Thyroid gland (tissue), 4 donors: ENCODE results near the gene MRFAP1L1.

ENCODE experiments used
- CTCF ChIP-seq, 6 experiments: fragments of 200-600 bp in 3 of 6; fragments of 450-650 bp in 3 of 6; sonication (generic) in 3 of 6; IDR thresholded peaks; one replicate each; pipeline ENCODE4 v1.5.1; 2016 to 2019; ENCODE audit warnings: antibody characterized with exemption in 6 of 6, mild to moderate bottlenecking in 2 of 6, inconsistent platforms in 1 of 6, moderate library complexity in 1 of 6
- POLR2A ChIP-seq, 2 donors: fragments of 450-650 bp; IDR thresholded peaks; one replicate each; pipeline ENCODE4 v1.6.1; 2017; ENCODE audit warnings: antibody characterized with exemption in 2 of 2, mild to moderate bottlenecking in 2 of 2, moderate library complexity in 1 of 2

GRCh38 chr4:6731318-6731675 lies 21.6 kb upstream of the MRFAP1L1 start:
- no peak for TF ChIP-seq CTCF (IDR thresholded peaks at IDR 0.05)
- no peak for TF ChIP-seq POLR2A (IDR thresholded peaks at IDR 0.05)
